Cardiac muscle cell (in vitro differentiated cells and primary cell): ENCODE measurements around the gene PLA1A. TPM values are rescaled to one million over a fixed set of nuclear protein-coding genes. Genes with fewer than 3 reads are reported as not detected.

Experiments
- DNase-seq, 2 donors: peaks; one replicate each; pipeline versions ENCODE4 v3.0.0 to v3.0.0-alpha.2; 2010 to 2017; ENCODE audit warnings: low read depth in 1 of 2, low spot score in 1 of 2
- H3K27ac ChIP-seq: fragments of 200-600 bp; sonication (generic); 2 replicates; pipeline ENCODE4 v1.5.1; 2016
- H3K27me3 ChIP-seq: fragments of 200-600 bp; sonication (generic); 2 replicates; pipeline ENCODE4 v1.6.0; 2016; ENCODE audit warnings: control low read depth
- H3K36me3 ChIP-seq: fragments of 200-600 bp; sonication (generic); 2 replicates; pipeline ENCODE4 v1.5.1; 2016; ENCODE audit warnings: control low read depth
- H3K4me1 ChIP-seq: fragments of 200-600 bp; sonication (generic); 2 replicates; pipeline ENCODE4 v1.8.1; 2017; ENCODE audit warnings: low read depth, mild to moderate bottlenecking, mixed run types
- H3K4me3 ChIP-seq: fragments of 200-600 bp; sonication (generic); 2 replicates; pipeline ENCODE4 v1.5.1; 2016; ENCODE audit warnings: mild to moderate bottlenecking
- H3K9me3 ChIP-seq: fragments of 200-600 bp; sonication (generic); 2 replicates; pipeline ENCODE4 v1.5.1; 2017; ENCODE audit warnings: low read depth, mild to moderate bottlenecking, control low read depth
- CTCF ChIP-seq: IDR thresholded peaks from 2 replicates; pipeline ENCODE4 v1.5.1; 2012; ENCODE audit warnings: low read depth, mild to moderate bottlenecking, low read length
- polyA plus RNA-seq: library from polyadenylated mRNA; unstranded; fragments of >200 nt; fragmentation: Nextera tagmentation; extraction: Ambion mirVana; gene quantifications from 2 replicates; pipeline ENCODE4 v1.2.1, GENCODE V29; 2016
- total RNA-seq: library from RNA; depleted of rRNA; stranded (reverse); fragments of >200 nt; gene quantifications from 2 replicates; pipeline ENCODE4 v1.2.3, GENCODE V29; 2016

PLA1A gene
- total and polyA plus RNA-seq, 2 experiments from 2014 or later: 0.07 TPM; not detected in 1

DNA sequence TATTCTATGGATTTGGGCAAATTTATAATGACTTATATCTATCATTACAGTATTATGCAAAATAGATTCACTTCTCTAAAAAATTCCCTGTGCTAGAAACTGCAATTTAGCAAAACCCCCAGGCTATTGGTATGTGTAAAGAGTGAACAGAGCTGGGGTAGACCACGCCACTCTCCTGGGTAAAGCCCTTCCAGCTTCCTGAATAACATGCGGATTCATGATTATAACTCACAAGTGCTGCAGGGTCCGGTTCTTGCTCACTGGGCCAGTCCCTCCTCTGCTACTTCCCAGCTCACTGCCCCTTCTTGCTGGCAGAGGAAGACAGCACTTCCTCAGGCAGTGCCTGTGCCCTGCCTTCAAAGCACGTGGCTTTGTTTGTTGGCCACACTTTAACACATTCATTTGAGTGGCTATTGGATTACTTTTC lies 42.4 kb upstream of the PLA1A start:
- no peak for DNase-seq
- Histone ChIP-seq H3K4me1 (no peaks in the 10 kb centered on the region), H3K9me3 (no peaks in the 10 kb centered on the region), H3K4me3 (no peak overlapping the region), H3K36me3 (no peaks in the 10 kb centered on the region), H3K27me3 (no peaks in the 10 kb centered on the region), H3K27ac (no peak overlapping the region)
- no peak for TF ChIP-seq CTCF

- TF ChIP-seq CTCF: no peak
- Histone ChIP-seq H3K4me1 (no peaks in the 10 kb centered on the region), H3K9me3 (no peaks in the 10 kb centered on the region), H3K4me3 (no peak overlapping the region), H3K27me3 (no peaks in the 10 kb centered on the region), H3K27ac (no peak overlapping the region), H3K36me3 (no peaks in the 10 kb centered on the region)
- DNase-seq: no peak
Measured at GRCh38 chr3:119555929-119556328, 41.8 kb upstream of the PLA1A start.

DNA sequence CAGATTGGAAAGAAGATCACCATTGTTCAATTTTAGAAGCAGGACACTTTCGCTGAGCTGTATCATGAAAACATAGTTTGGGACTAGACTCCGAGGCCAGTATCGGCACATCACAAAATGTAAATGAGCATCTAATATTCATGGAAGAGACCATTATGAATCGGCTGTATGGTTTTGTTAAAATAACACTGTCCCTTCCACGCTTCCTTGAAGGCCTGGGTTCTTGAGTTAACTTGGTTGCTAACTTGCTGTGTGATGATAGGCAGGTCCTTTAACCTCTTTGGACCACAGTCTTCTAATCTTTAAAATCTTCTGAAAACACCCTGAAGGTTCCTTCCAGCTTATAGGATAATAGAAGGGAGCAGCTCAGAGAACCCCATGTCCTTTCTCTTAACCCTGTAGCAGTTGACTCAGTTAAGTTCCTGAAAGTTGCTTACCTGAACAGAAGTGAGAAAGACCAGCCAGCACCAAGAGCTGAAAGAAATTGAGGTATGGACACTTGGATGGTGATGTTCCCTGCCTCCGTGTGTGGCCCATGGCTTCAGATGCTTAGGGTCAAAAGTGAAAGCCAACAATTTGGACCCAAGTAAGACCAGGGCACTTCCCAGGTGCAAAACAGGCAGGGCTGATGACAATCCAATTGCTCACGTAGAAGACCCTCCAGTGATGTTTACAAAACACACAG lies 40.4 kb upstream of the PLA1A start:
- no peaks in the 10 kb centered on the region for H3K36me3 ChIP-seq
- no peak overlapping the region for H3K27ac ChIP-seq
- peaks cover under 1% of the 10 kb centered on the region for H3K4me1 ChIP-seq
- H3K27me3 ChIP-seq: no peaks in the 10 kb centered on the region
- H3K4me3 ChIP-seq: no peak overlapping the region
- H3K9me3 ChIP-seq: no peaks in the 10 kb centered on the region
- no peak for TF ChIP-seq CTCF
- no peak for DNase-seq

GRCh38 chr3:119557877-119558269 lies 39.8 kb upstream of the PLA1A start:
- Histone ChIP-seq H3K27ac (no peak overlapping the region), H3K36me3 (no peaks in the 10 kb centered on the region), H3K27me3 (no peaks in the 10 kb centered on the region), H3K4me3 (no peak overlapping the region), H3K4me1 (peaks cover 4% of the 10 kb centered on the region), H3K9me3 (no peaks in the 10 kb centered on the region)
- TF ChIP-seq CTCF: no peak
- DNase-seq: no peak

DNA sequence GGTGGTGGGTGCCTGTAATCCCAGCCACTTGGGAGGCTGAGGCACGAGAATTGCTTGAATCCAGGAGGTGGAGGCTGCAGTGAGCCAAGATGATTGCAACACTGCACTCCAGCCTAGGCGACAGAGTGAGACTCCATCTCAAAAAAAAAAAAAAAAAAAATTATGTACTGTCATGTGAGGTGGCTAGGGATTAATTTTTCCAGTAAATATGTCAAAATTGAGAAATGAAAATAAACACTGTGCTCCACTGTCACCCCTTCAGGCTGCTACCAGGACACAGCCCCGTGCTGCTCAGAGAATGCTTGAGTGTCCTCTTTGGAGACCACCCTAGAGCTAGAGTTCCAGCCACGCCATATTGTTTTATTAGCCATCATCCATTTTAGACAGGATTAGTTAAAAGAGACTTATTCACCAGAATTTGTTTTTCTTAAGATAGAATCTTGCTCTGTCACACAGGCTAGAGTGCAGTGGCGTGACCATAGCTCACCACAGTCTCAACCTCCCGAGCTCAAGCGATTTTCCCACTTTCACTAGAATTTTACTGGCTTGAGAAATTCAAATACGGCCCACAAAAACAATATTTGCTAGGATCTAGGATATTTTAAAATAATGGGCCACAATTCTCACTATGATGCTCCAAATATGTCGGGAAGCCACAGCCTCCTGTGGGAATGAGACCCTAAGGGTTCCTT lies 38.9 kb upstream of the PLA1A start:
- H3K36me3 ChIP-seq: no peaks in the 10 kb centered on the region
- H3K4me1 ChIP-seq: peaks cover 4% of the 10 kb centered on the region
- no peak overlapping the region for H3K27ac ChIP-seq
- no peak for DNase-seq
- H3K27me3 ChIP-seq: no peaks in the 10 kb centered on the region
- no peaks in the 10 kb centered on the region for H3K9me3 ChIP-seq
- no peak for TF ChIP-seq CTCF
- H3K4me3 ChIP-seq: no peak overlapping the region
